Upper lobe of left lung (tissue), 6 donors: ENCODE data around the gene RIPOR2. TPM values are rescaled to one million over a fixed set of nuclear protein-coding genes. Genes with fewer than 3 reads are reported as not detected.

Source experiments
- ATAC-seq, 2 donors: fragments of 200-7000 bp; cut with Tn5 transposase; one replicate each; pipeline ENCODE4 v1.9.1; 2022; ENCODE audit warnings: mild to moderate bottlenecking in 2 of 2, moderate library complexity in 2 of 2; ENCODE audit not compliant: low FRiP score in 2 of 2
- DNase-seq, 2 donors: peaks; one replicate each; pipeline ENCODE4 v3.0.0-alpha.2; 2019 to 2020
- H3K27ac ChIP-seq, 4 donors: fragments of 200-600 bp; sonication (generic); one replicate each; pipeline ENCODE4 v1.5.1; 2016 to 2019
- H3K27me3 ChIP-seq, 4 donors: fragments of 200-600 bp; sonication (generic); one replicate each; pipeline ENCODE4 v1.5.1; 2017 to 2019
- H3K36me3 ChIP-seq, 4 donors: fragments of 200-600 bp; sonication (generic); one replicate each; pipeline ENCODE4 v1.5.1; 2016 to 2019
- H3K4me1 ChIP-seq, 4 donors: fragments of 200-600 bp; sonication (generic); one replicate each; pipeline ENCODE4 v1.5.1; 2018 to 2019
- H3K4me3 ChIP-seq, 4 donors: fragments of 200-600 bp; sonication (generic); one replicate each; pipeline ENCODE4 v1.5.1; 2017 to 2019; ENCODE audit warnings: mild to moderate bottlenecking in 2 of 4, moderate library complexity in 1 of 4
- H3K9me3 ChIP-seq, 4 donors: fragments of 200-600 bp; sonication (generic); one replicate each; pipeline ENCODE4 v1.5.1; 2018 to 2019
- EP300 ChIP-seq, 4 donors: sonication (generic); formaldehyde crosslinking; IDR thresholded peaks; one replicate each; pipeline ENCODE4 v1.5.1; 2017; ENCODE audit warnings: antibody characterized with exemption in 4 of 4, control low read depth in 2 of 4
- POLR2A ChIP-seq, 4 donors: fragments of 450-650 bp; IDR thresholded peaks; one replicate each; pipeline ENCODE4 v1.5.1; 2016 to 2017; ENCODE audit warnings: antibody characterized with exemption in 4 of 4, mild to moderate bottlenecking in 2 of 4
- POLR2AphosphoS5 ChIP-seq, 2 donors: sonication (generic); formaldehyde crosslinking; IDR thresholded peaks; one replicate each; pipeline ENCODE4 v1.5.1; 2017; ENCODE audit warnings: antibody characterized with exemption in 2 of 2
- WGBS, 2 donors: methylation state at CpG; one replicate each; pipeline ENCODE4 v1.1.5; 2017 to 2018; 5-methylcytosine and 5-hydroxymethylcytosine counted together
- total RNA-seq, 6 donors: library from RNA; depleted of rRNA in 4 of 6; stranded (reverse); fragments of >200 nt in 4 of 6; gene quantifications; one replicate each; pipeline versions ENCODE4 v1.1.0 to v1.2.1, GENCODE V29; 2016 to 2021
- TF ChIP-seq, protein P1 (sequence below), 6 experiments: fragments of 450-650 bp in 4 of 6; fragments of 200-600 bp in 2 of 6; sonication (generic) in 2 of 6; IDR thresholded peaks; one replicate each; pipeline ENCODE4 v1.5.1; 2016 to 2019; ENCODE audit warnings: antibody characterized with exemption in 6 of 6
- donor health status: DM: no; HTN: no; CAD: no; lungs with moderate emphysema.
- donor health status: DM: no; HTN: yes; CAD: no; lungs with severe emphysema.

RIPOR2 gene
- total RNA-seq, 6 donors from 2014 or later, result 25.3 to 67.1 (median 48.3) TPM

DNA sequence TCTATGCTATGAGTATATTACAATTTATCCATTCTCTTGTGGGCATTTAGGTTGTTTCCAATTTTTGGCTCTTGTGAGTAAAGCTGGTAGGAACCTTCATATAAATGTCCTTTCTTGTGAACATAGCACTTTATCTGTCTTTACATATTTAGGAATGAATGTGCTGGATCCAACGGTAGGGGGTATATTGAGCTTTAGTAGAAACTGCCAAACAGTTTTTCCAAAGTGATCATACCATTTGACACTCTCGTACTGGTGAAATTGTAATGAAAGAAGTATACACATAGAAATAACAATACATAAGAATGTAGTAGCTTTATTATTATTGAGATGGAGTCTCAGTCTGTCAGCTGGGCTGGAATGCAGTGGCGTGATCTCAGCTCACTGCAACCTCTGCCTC is 106.1 kb downstream of the RIPOR2 start:
- H3K4me3 ChIP-seq, result no peak overlapping the region
- WGBS, 2 donors, result 90 to 91% methylated on average over 3 of the region's 3 CpGs
- H3K27me3 ChIP-seq, result no peaks in the 10 kb centered on the region
- ATAC-seq (no peak), DNase-seq (no peak)
- TF ChIP-seq EP300 (IDR thresholded peaks at IDR 0.05) (no peak), POLR2AphosphoS5 (IDR thresholded peaks at IDR 0.05) (no peak), POLR2A (IDR thresholded peaks at IDR 0.05) (no peak)
- TF ChIP-seq, protein P1, sequence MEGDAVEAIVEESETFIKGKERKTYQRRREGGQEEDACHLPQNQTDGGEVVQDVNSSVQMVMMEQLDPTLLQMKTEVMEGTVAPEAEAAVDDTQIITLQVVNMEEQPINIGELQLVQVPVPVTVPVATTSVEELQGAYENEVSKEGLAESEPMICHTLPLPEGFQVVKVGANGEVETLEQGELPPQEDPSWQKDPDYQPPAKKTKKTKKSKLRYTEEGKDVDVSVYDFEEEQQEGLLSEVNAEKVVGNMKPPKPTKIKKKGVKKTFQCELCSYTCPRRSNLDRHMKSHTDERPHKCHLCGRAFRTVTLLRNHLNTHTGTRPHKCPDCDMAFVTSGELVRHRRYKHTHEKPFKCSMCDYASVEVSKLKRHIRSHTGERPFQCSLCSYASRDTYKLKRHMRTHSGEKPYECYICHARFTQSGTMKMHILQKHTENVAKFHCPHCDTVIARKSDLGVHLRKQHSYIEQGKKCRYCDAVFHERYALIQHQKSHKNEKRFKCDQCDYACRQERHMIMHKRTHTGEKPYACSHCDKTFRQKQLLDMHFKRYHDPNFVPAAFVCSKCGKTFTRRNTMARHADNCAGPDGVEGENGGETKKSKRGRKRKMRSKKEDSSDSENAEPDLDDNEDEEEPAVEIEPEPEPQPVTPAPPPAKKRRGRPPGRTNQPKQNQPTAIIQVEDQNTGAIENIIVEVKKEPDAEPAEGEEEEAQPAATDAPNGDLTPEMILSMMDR (IDR thresholded peaks at IDR 0.05), result no peak
- H3K4me1 ChIP-seq, result no peaks in the 10 kb centered on the region
- peaks cover 0 to 58% (median 16%) of the 10 kb centered on the region in 4 donors for H3K36me3 ChIP-seq
- no peak overlapping the region for H3K27ac ChIP-seq
- H3K9me3 ChIP-seq, result no peaks in the 10 kb centered on the region

DNA sequence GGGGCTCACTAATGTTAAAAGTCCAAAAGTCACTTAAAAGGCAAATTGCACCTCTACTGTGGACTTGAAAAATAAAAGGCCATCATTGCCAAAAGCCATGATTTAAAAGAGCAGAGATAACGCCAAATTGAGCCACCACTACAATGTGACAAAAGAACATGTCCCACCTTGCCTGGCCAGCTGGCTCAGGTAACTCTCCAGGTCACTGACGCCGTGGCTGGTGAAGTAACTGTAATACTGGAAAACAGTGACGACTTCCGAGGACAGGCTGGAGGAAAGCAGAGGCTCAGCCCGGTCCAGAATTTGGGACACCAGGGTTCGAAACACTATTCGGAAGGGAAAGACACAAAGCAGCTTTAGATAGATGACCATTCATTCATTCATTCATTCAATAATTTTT is 107.8 kb downstream of the RIPOR2 start:
- DNase-seq, result no peak
- TF ChIP-seq, protein P1 (IDR thresholded peaks at IDR 0.05), result no peak
- TF ChIP-seq POLR2A (IDR thresholded peaks at IDR 0.05) (no peak), EP300 (IDR thresholded peaks at IDR 0.05) (no peak), POLR2AphosphoS5 (IDR thresholded peaks at IDR 0.05) (no peak)
- Histone ChIP-seq H3K9me3 (no peaks in the 10 kb centered on the region), H3K4me3 (no peak overlapping the region), H3K27ac (no peak overlapping the region), H3K36me3 (peaks cover 4 to 75% (median 19%) of the 10 kb centered on the region in 4 donors), H3K4me1 (no peaks in the 10 kb centered on the region), H3K27me3 (no peaks in the 10 kb centered on the region)
- ATAC-seq, result no peak
- 83 to 85% methylated on average over 8 of the region's 8 CpGs for WGBS, 2 donors

DNA sequence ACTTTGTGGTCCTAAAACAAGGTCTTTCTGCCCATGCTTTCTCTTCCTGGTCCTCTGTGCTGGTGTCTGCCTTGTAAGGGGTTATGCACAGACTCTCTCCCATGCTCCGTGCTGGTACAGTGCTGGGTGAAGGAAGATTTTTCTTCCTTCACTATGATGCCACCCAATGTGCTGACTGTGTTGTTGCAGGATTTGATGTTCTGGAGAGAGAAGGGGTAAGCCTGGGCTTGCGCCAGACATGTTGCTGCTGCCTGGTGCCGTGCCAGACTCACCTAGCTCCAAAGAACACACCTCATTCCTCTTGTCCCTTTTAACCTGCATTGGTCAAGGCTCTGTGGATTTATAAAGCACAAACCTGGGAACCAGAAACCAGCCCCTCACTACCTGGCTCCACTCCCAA is 108.6 kb downstream of the RIPOR2 start:
- peaks cover 4 to 74% (median 19%) of the 10 kb centered on the region in 4 donors for H3K36me3 ChIP-seq
- H3K9me3 ChIP-seq, result no peaks in the 10 kb centered on the region
- no peak for DNase-seq
- TF ChIP-seq, protein P1 (IDR thresholded peaks at IDR 0.05), result no peak
- TF ChIP-seq EP300 (IDR thresholded peaks at IDR 0.05), result no peak
- no peak for TF ChIP-seq POLR2AphosphoS5 (IDR thresholded peaks at IDR 0.05)
- TF ChIP-seq POLR2A (IDR thresholded peaks at IDR 0.05), result no peak
- no peak overlapping the region for H3K27ac ChIP-seq
- H3K4me3 ChIP-seq, result no peak overlapping the region
- H3K4me1 ChIP-seq, result no peaks in the 10 kb centered on the region
- H3K27me3 ChIP-seq, result no peaks in the 10 kb centered on the region
- ATAC-seq, result no peak
- 75 to 87% methylated on average over 3 of the region's 3 CpGs for WGBS, 2 donors

DNA sequence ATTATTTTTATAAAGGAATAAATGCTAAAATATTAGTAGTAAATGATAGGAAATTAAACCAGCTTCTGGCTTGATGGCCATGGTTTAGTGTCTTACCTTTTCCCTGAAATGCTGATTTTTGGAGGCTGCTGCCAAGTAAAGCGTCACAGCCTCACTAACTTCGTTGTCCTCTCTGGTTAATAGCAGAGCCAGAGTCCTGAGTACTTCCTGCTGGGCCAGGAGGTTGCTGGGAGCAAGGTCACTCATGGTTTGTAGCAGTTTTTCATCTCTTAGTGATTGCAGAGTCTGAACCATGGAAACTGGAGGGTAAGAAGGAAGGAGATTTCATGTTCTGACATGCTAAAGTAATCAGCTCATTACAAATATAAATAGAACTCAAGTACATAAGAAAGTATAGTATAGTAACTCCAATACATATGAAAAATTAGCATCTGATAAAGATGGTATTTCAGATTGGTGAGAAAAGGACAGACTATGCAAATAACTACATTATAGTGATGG is 110.6 kb downstream of the RIPOR2 start:
- no peak for ATAC-seq
- Histone ChIP-seq H3K4me1 (no peaks in the 10 kb centered on the region), H3K9me3 (no peaks in the 10 kb centered on the region), H3K27ac (no peak overlapping the region), H3K4me3 (no peak overlapping the region), H3K36me3 (peaks cover 4 to 54% (median 13%) of the 10 kb centered on the region in 4 donors), H3K27me3 (no peaks in the 10 kb centered on the region)
- 70 to 78% methylated on average over 2 of the region's 2 CpGs for WGBS, 2 donors
- TF ChIP-seq POLR2AphosphoS5 (IDR thresholded peaks at IDR 0.05), result no peak
- peak in 1 of 4 donors; percentile 10 for TF ChIP-seq POLR2A (IDR thresholded peaks at IDR 0.05)
- DNase-seq, result no peak

DNA sequence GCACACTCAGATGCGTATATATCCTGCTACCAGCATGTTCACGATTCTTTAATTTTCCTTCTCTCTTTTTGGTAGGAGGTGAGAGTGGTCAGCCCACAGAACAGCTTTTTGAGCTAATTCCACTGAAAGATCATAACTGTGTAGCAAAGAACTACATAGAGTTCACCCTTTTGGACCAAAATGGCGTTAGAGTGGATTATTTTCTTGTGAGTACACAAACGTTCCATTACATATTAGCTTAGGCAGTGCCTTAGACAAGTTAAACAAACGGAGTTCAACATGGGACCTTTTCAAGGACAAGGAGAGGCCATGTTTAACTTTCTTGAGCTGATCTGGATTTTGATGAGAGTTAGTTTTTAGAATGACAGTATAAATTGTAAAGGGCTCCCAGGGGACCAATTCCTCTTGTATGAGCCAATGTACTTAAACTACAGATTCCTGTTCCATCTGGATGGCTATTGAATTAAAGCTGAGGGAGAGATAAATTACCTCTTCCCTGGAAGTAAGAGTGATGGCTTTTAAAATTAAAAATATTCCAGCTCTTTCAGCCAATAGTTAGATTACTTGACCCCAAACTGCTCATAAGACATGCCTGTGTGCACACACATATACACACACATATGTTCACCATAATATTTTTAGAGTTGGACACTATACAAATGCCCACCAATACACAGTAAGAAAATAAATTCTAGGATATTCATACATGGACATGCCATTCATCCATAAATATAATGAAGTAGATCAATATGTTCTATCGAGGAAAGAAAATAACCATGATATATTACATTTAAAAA is 111.4 kb downstream of the RIPOR2 start:
- Histone ChIP-seq H3K4me1 (no peaks in the 10 kb centered on the region), H3K36me3 (peaks cover 4 to 47% (median 13%) of the 10 kb centered on the region in 4 donors), H3K9me3 (no peaks in the 10 kb centered on the region), H3K4me3 (no peak overlapping the region), H3K27ac (no peak overlapping the region), H3K27me3 (no peaks in the 10 kb centered on the region)
- TF ChIP-seq, protein P1 (IDR thresholded peaks at IDR 0.05), result no peak
- TF ChIP-seq EP300 (IDR thresholded peaks at IDR 0.05) (no peak), POLR2A (IDR thresholded peaks at IDR 0.05) (no peak), POLR2AphosphoS5 (IDR thresholded peaks at IDR 0.05) (no peak)
- ATAC-seq (no peak), DNase-seq (no peak)
- 82 to 89% methylated on average over 6 of the region's 6 CpGs for WGBS, 2 donors
